HG03159 (cell line): ENCODE measurements around the gene MED15.

Experiments
- ATAC-seq: cut with Tn5 transposase; IDR thresholded peaks from one replicate; pipeline ENCODE4 v1.9.1; 2021; ENCODE audit warnings: mild to moderate bottlenecking, moderate library complexity; ENCODE audit not compliant: unreplicated experiment

The MED15 gene

DNA sequence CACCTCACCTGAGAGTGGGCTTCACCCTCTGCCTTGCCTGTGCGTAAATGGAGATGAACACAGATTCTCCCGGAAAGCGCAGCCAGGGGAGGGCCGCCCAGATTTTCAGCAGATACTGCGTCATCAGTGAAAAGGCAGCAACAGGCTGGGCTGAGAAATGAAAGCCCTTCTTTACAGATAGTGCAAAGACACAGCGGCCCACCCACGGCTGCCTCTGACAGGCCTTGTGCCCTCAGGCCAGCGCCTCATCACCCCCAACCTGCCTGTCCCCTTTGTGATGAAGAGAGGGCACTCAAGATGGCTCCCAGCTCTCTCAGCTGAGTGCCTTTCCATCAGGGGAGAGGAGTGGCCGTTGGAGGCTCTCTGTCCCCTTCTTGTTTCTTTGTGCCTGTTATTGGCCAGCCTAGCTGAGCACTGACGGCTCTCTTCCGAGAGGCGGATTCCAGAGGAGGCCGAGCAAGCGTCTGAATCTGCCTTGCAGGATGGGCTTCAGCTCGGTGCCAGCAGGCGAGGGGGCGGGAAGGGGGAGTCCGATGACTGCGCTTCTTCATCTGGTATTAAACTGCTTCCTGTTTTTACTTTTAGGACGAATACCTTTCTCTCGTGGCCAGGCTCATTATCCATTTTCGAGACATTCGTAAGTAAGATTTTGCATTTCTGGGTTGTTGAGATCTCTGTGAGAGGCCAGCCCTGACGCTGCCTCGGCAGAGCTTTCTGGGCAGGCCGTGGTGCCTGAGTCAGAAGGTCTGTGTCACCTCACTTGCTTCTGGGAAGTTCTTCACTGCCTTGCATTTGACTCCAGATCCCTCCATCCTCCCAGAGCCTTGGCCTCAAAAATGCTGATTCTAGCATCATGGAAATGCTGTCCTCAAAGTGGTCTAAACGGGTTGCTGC is 43.7 kb downstream of the MED15 start:
- ATAC-seq: no peak

GRCh38 chr22:20551805-20552442 is 44.5 kb downstream of the MED15 start:
- no peak for ATAC-seq

DNA sequence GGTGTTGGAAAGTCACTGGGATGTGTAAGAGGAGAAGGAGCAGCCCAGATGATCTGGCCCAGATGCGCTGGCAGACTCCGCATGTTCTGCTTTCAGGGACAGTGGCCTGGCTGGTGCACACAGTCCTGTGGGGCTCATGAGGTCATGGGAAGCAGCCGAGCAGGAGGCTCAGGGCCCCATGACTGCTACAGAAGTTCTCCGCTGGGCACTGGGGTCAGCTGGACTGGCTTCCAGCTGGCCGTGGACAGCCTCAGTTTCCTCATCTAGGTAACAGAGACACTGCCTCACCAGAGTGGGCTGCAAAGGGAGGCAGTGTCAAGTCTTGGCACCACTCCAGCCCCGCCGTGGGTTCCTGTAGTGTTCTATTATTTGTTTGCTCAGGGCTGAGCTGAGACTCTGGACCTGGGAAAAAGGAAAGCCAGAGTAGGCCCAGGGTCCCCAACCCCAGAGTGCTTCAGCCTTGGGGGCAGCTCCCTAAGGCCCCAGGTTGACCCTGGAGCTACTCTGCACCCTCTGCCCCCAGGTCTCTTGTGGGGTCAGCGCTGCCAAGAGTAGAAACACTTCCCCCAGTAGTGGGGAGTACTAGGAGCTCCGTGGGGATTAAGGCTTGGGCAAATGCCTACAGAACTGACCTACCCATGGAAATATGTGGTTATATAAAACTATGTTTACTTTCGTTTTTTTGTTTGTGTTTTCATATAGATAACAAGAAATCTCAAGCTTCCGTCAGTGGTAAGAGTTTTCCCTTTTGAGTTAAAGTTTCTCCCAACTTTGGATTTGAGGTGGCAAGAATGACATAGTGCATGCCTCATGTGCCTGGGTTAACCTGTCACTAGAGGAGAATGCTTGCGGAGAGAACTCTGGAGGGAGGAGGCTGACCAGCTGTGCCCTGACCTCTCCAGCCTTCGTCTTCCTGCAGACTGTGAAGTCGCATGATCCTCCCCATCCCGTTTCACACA is 45.3 kb downstream of the MED15 start:
- no peak for ATAC-seq

DNA sequence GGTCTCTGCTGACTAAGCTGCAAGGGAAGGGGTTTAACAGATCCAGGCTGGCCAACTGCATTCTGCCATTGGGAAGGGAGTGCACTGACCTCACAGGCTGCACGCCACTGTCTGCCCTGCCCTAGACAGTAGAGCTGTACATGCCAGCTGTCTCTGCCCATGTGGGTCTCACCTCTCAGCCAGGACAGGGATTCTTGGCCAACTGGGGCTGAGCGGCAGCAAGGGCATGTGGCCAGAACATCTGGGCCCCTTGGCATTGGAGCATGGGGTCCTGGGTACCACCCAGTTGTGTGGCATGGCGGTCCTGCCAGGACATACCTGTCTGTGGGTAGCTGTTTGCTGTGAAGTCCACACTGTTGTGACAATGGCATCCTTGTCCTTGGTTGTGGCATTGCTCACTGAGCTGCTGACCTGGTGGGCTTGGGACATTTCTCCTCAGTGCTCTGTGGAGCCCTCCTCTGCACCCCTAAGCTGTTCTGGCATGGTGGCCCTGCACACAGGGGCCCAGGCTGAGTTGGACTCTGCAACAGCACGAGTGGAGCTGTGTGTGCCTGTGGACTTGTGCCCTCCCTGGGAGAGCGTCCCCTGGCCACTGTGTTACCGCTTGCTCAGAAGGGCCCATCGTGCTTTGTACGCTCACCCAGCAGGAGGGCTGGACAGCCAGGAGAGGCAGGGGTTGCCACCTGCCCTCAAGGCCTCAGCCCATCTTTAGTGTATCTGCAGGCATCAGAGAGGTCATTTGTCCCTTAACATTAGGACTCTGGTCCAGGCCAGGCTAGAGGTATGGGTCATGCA is 46.7 kb downstream of the MED15 start:
- ATAC-seq: no peak

GRCh38 chr22:20554824-20555223 is 47.4 kb downstream of the MED15 start:
- ATAC-seq: no peak

GRCh38 chr22:20558534-20558933 is 51.1 kb downstream of the MED15 start:
- no peak for ATAC-seq

DNA sequence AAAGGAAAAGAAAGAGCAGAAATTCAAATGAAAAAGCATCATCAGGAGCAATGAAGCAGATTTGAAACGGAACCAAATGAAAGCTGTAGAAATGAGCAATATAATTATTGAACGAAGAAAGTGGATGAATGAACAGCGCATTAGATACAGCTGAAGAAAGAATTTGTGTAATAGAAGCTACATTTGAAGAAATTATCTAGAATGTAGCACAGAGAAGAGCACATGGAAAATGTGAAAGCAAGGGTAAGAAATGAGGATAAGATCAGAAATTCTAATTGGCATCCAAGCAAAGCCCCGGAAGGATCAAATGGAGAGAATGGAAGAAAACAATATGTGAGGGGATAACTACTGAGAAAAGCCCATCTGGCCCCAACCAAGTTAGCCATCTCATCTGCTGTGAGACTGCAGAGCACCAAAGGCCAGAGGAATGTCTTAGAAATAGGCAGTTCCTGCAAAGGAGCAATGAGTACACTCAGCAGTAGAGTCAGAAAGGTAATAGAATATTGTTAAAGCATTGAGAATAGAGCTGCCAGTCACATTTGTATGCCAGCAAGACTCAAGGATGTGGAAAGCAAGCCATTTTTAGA is 51.9 kb downstream of the MED15 start:
- no peak for ATAC-seq

GRCh38 chr22:20560716-20561115 is 53.3 kb downstream of the MED15 start:
- ATAC-seq: no peak

DNA sequence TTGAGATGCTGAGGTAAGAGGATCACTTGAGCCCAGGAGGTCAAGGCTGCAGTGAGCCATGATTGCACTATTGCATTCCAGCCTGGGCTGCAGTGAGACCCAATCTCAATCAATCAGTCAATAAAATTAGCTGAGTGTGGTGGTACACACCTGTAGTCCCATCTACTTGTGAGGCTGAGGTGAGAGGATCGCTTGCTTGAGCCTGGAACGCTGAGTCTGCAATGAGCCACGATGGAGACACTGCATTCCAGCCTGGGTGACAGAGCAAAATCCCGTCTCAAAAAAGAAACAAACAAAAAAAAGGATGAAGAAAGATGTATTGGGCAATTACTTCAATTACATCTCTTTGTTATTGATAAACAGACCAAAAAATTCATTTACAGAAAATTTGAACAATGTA is 54.5 kb downstream of the MED15 start:
- no peak for ATAC-seq

- ATAC-seq: no peak
Observed at GRCh38 chr22:20562607-20563465, 55.4 kb downstream of the MED15 start.

GRCh38 chr22:20563466-20563906 is 56.1 kb downstream of the MED15 start:
- ATAC-seq: no peak

GRCh38 chr22:20563941-20564371 is 56.5 kb downstream of the MED15 start:
- ATAC-seq: no peak

- ATAC-seq: no peak
Observed at GRCh38 chr22:20565079-20565734, 57.8 kb downstream of the MED15 start.

DNA sequence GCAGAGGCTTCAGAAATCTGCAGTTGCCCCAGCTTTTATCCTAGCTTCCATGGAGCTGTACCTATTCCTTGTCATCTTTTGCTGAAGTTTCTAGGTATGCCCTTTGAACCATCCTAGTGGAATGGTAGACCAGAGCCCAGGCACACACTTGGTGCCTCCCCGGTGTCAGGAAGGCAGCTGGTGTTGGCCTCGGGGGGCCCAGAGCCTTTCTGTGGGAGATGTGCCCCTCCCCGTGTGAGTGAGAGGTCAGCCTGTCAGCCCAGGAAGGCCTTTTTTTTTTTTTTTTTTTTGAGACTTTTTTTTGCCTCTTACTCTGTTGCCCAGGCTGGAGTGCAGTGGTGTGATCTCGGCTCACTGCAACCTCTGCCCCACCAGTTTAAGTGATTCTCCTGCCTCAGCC is 58.4 kb downstream of the MED15 start:
- ATAC-seq: no peak

DNA sequence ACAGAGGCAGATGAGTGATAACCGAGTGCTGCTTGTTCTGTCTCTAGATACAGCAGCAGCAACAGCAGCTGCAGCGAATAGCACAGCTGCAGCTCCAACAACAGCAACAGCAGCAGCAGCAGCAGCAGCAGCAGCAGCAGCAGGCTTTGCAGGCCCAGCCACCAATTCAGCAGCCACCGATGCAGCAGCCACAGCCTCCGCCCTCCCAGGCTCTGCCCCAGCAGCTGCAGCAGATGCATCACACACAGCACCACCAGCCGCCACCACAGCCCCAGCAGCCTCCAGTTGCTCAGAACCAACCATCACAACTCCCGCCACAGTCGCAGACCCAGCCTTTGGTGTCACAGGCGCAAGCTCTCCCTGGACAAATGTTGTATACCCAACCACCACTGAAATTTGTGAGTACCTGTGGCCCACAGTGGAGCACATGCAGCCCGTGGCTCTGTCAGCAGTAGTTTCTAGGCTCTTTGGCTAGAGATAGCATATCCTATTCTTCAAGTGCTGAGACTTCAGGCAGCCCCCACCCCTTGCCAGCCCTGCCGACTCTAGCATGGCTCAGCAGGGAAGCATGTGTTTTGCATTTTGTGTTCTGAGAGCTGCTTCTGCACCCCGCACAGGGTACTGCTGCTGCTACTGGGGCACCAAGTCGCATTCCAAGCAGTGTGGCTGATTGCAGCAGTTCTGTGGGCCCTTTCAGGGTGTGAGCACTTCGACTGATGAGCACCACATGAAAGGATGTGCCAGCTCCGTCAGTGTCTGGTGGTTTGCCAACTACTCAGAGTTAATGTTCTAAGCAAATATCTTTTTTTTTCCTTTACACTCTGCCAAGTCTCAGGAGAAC is 59.2 kb downstream of the MED15 start:
- ATAC-seq: no peak

DNA sequence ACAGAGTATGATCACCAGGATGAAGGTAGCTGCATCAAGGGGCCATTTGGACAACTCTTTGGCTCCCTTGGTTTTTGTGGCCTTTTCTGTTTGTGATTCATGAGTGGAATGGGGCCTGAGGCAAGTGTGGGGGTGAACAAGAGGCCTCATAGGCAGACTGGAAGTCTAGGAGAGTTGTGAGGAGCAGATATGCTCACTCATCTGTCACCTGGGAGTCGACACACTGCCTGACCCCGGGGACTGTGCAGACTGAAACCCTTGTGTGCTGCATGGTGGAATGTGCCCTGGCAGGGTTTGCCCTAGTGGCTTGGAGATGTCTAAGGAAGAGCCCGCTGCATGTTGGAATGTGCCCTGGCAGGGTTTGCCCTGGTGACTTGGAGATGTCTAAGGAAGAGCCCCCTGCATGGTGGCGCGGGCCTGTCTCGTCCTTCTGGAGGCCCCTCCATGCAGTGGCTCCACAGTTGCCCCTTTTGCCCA is 60.0 kb downstream of the MED15 start:
- no peak for ATAC-seq

DNA sequence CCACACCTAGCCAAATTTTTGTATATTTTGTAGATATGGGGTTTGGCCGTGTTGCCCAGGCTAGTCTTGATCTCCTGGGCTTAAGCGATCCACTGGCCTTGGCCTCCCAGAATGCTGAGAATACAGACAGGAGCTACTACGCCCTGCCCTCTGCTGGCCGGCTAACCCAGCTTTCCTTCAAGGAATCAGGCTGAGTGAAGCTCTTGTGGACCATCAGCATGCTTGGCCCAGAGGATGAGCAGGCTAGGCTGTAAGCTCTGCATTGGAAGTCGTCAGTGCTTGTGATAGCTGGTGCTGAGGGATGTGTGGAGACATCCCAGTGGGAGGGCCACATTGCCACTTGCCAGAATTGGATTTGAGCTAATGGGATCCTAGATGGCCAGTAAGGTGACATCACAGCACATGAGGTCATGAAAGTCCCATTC is 60.6 kb downstream of the MED15 start:
- no peak for ATAC-seq
